ENCODE results near the gene SND1.

The SND1 gene

GRCh38 chr7:127949769-127950222 is 297.8 kb downstream of the SND1 start:
- peak; percentile 16 for DNase-seq (ENCODE audit: low read depth, low spot score)
- no peak overlapping the region for H3K9ac ChIP-seq (ENCODE audit: insufficient read length)
- TF ChIP-seq POLR2AphosphoS5 (IDR thresholded peaks at IDR 0.05; ENCODE audit: borderline replicate concordance, low read depth, low read length) (no peak), EZH2 (IDR thresholded peaks at IDR 0.05) (no peak)
- H3K36me3 ChIP-seq (ENCODE audit: insufficient read depth, low read length): no peaks in the 10 kb centered on the region; the same call in 1 of the 2 replicates
- no peaks in the 10 kb centered on the region for H3K9me3 ChIP-seq (ENCODE audit: low read depth, low read length)
- peak overlapping the region; percentile 52 for H3K27ac ChIP-seq
- no peak overlapping the region for H3K4me3 ChIP-seq

GRCh38 chr7:127950233-127950935 is 298.4 kb downstream of the SND1 start:
- H3K4me3 ChIP-seq: no peak overlapping the region
- TF ChIP-seq POLR2AphosphoS5 (IDR thresholded peaks at IDR 0.05; ENCODE audit: borderline replicate concordance, low read depth, low read length) (no peak), EZH2 (IDR thresholded peaks at IDR 0.05) (no peak), FOXP2 (optimal IDR thresholded peaks at IDR 0.05; ENCODE audit: control extremely low read depth, extremely low read length, insufficient read depth) (no peak)
- no peaks in the 10 kb centered on the region; the same call in 1 of the 2 replicates for H3K36me3 ChIP-seq (ENCODE audit: insufficient read depth, low read length)
- peak overlapping the region; percentile 52 for H3K27ac ChIP-seq
- DNase-seq (ENCODE audit: low read depth, low spot score): no peak
- H3K9ac ChIP-seq (ENCODE audit: insufficient read length): no peak overlapping the region
- no peaks in the 10 kb centered on the region for H3K9me3 ChIP-seq (ENCODE audit: low read depth, low read length)

GRCh38 chr7:127953423-127954356 is 301.7 kb downstream of the SND1 start:
- Histone ChIP-seq H3K36me3 (ENCODE audit: insufficient read depth, low read length) (0 out of 2 replicates have a peak, but pooled peaks cover 5% of the 10 kb centered on the region), H3K9me3 (ENCODE audit: low read depth, low read length) (no peaks in the 10 kb centered on the region), H3K9ac (ENCODE audit: insufficient read length) (no peak overlapping the region), H3K4me3 (no peak overlapping the region), H3K27ac (no peak overlapping the region)
- no peak for TF ChIP-seq POLR2AphosphoS5 (IDR thresholded peaks at IDR 0.05; ENCODE audit: borderline replicate concordance, low read depth, low read length)
- no peak for DNase-seq (ENCODE audit: low read depth, low spot score)

- no peak for DNase-seq (ENCODE audit: low read depth, low spot score)
- TF ChIP-seq EZH2 (IDR thresholded peaks at IDR 0.05): no peak
- TF ChIP-seq FOXP2 (optimal IDR thresholded peaks at IDR 0.05; ENCODE audit: control extremely low read depth, extremely low read length, insufficient read depth): no peak
- no peak for TF ChIP-seq POLR2AphosphoS5 (IDR thresholded peaks at IDR 0.05; ENCODE audit: borderline replicate concordance, low read depth, low read length)
- Histone ChIP-seq H3K9ac (ENCODE audit: insufficient read length) (no peak overlapping the region), H3K27ac (no peak overlapping the region), H3K9me3 (ENCODE audit: low read depth, low read length) (no peaks in the 10 kb centered on the region), H3K36me3 (ENCODE audit: insufficient read depth, low read length) (0 out of 2 replicates have a peak, but pooled peaks cover 5% of the 10 kb centered on the region), H3K4me3 (no peak overlapping the region)
Observed at GRCh38 chr7:127954357-127954748, 302.4 kb downstream of the SND1 start.

- no peak for DNase-seq (ENCODE audit: low read depth, low spot score)
- Histone ChIP-seq H3K27ac (no peak overlapping the region), H3K9me3 (ENCODE audit: low read depth, low read length) (no peaks in the 10 kb centered on the region), H3K9ac (ENCODE audit: insufficient read length) (no peak overlapping the region), H3K4me3 (no peak overlapping the region), H3K36me3 (ENCODE audit: insufficient read depth, low read length) (0 out of 2 replicates have a peak, but pooled peaks cover 5% of the 10 kb centered on the region)
- no peak for TF ChIP-seq EZH2 (IDR thresholded peaks at IDR 0.05)
- no peak for TF ChIP-seq FOXP2 (optimal IDR thresholded peaks at IDR 0.05; ENCODE audit: control extremely low read depth, extremely low read length, insufficient read depth)
- TF ChIP-seq POLR2AphosphoS5 (IDR thresholded peaks at IDR 0.05; ENCODE audit: borderline replicate concordance, low read depth, low read length): no peak
Observed at GRCh38 chr7:127955051-127955531, 303.1 kb downstream of the SND1 start.

GRCh38 chr7:127957886-127958285 is 305.9 kb downstream of the SND1 start:
- Histone ChIP-seq H3K9ac (ENCODE audit: insufficient read length) (no peak overlapping the region), H3K36me3 (ENCODE audit: insufficient read depth, low read length) (0 out of 2 replicates have a peak, but pooled peaks cover 5% of the 10 kb centered on the region), H3K27ac (no peak overlapping the region), H3K9me3 (ENCODE audit: low read depth, low read length) (no peaks in the 10 kb centered on the region), H3K4me3 (no peak overlapping the region)
- no peak for DNase-seq (ENCODE audit: low read depth, low spot score)
- TF ChIP-seq EZH2 (IDR thresholded peaks at IDR 0.05) (no peak), FOXP2 (optimal IDR thresholded peaks at IDR 0.05; ENCODE audit: control extremely low read depth, extremely low read length, insufficient read depth) (no peak), POLR2AphosphoS5 (IDR thresholded peaks at IDR 0.05; ENCODE audit: borderline replicate concordance, low read depth, low read length) (no peak)

GRCh38 chr7:127959770-127960169 is 307.8 kb downstream of the SND1 start:
- H3K4me3 ChIP-seq: no peak overlapping the region
- DNase-seq (ENCODE audit: low read depth, low spot score): no peak
- H3K36me3 ChIP-seq (ENCODE audit: insufficient read depth, low read length): 0 out of 2 replicates have a peak, but pooled peaks cover 5% of the 10 kb centered on the region
- no peak overlapping the region for H3K9ac ChIP-seq (ENCODE audit: insufficient read length)
- no peak overlapping the region for H3K27ac ChIP-seq
- TF ChIP-seq POLR2AphosphoS5 (IDR thresholded peaks at IDR 0.05; ENCODE audit: borderline replicate concordance, low read depth, low read length) (no peak), EZH2 (IDR thresholded peaks at IDR 0.05) (no peak), FOXP2 (optimal IDR thresholded peaks at IDR 0.05; ENCODE audit: control extremely low read depth, extremely low read length, insufficient read depth) (no peak)
- H3K9me3 ChIP-seq (ENCODE audit: low read depth, low read length): no peaks in the 10 kb centered on the region

- DNase-seq (ENCODE audit: low read depth, low spot score): no peak
- H3K4me3 ChIP-seq: no peak overlapping the region
- H3K9me3 ChIP-seq (ENCODE audit: low read depth, low read length): no peaks in the 10 kb centered on the region
- no peak overlapping the region for H3K27ac ChIP-seq
- H3K36me3 ChIP-seq (ENCODE audit: insufficient read depth, low read length): no peaks in the 10 kb centered on the region
- TF ChIP-seq POLR2AphosphoS5 (IDR thresholded peaks at IDR 0.05; ENCODE audit: borderline replicate concordance, low read depth, low read length): no peak
- TF ChIP-seq EZH2 (IDR thresholded peaks at IDR 0.05): no peak
- no peak for TF ChIP-seq FOXP2 (optimal IDR thresholded peaks at IDR 0.05; ENCODE audit: control extremely low read depth, extremely low read length, insufficient read depth)
- H3K9ac ChIP-seq (ENCODE audit: insufficient read length): no peak overlapping the region
Observed at GRCh38 chr7:127961786-127962453, 309.9 kb downstream of the SND1 start.
